Activated naive CD8-positive, alpha-beta T cell treated with anti-CD3 and anti-CD28 coated beads, Interleukin-2, amount 50 U/mL, for 24 hours (primary cell): ENCODE measurements around the gene NT5C3B.
"Not testable (repeated sequence)": the region's sequence is repeated elsewhere in the genome, so short reads cannot be mapped to it uniquely, and the experiment has no call there.

Experiments used
- ATAC-seq: fragments of 150-1000 bp; cut with Tn5 transposase; one replicate; pipeline ENCODE4 v1.10.0; 2021
- DNase-seq: peaks from one replicate; pipeline ENCODE4 v3.0.0; 2021
- H3K27ac Mint-ChIP-seq: one replicate; pipeline ENCODE4 v1.8.0; 2021; ENCODE audit warnings: mild to moderate bottlenecking, mixed read lengths
- H3K27me3 Mint-ChIP-seq: one replicate; pipeline ENCODE4 v1.8.0; 2021; ENCODE audit warnings: mixed read lengths
- H3K36me3 Mint-ChIP-seq: one replicate; pipeline ENCODE4 v1.8.0; 2021; ENCODE audit warnings: low read depth, mixed read lengths
- H3K4me1 Mint-ChIP-seq: one replicate; pipeline ENCODE4 v1.8.0; 2021; ENCODE audit warnings: mixed read lengths
- H3K4me3 Mint-ChIP-seq: one replicate; pipeline ENCODE4 v1.8.0; 2021; ENCODE audit warnings: mild to moderate bottlenecking, moderate library complexity, mixed read lengths
- H3K9me3 Mint-ChIP-seq: one replicate; pipeline ENCODE4 v1.8.0; 2021; ENCODE audit warnings: mixed read lengths

Gene NT5C3B

DNA sequence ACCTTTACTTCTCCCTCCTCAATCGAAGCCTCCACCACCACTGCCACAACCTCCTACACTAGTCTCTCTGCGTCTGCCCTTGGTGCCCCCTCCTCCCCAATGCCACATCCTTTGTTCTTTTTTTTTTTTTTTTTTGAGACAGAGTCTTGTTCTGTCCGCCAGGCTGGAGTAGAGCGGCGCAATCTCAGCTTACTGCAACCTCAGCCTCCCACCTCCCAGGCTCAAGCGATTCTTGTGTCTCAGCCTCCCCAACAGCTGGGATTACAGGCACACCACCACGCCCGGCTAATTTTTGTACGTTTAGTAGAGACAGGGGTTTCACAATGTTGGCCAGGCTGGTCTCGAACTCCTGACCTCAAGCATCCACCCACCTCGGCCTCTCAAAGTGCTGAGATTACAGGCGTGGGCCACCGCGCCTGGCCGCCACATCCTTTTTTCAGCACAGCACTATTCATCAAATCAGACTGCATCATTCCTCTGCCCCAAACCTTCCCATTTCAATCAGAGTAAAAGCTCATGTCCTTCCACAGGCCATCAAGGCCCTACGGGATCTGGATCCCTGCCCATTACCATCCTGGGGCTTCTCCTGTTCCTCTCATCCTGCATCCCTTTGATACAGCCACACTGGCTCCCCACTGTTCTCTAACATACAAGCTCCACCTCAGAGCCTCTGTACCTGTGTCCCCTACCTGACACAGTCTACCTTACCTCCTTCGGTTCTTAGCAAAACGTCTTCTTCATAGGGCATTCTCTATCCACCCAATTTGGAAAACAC is 27.2 kb upstream of the NT5C3B start:
- Mint-ChIP-seq H3K4me1 (peaks cover 37% of the 10 kb centered on the region), H3K36me3 (peaks cover 15% of the 10 kb centered on the region), H3K27me3 (no peaks in the 10 kb centered on the region), H3K9me3 (no peaks in the 10 kb centered on the region), H3K4me3 (no peak overlapping the region), H3K27ac (no peak overlapping the region)
- ATAC-seq (peak; percentile 29), DNase-seq (peak; percentile 50)

DNA sequence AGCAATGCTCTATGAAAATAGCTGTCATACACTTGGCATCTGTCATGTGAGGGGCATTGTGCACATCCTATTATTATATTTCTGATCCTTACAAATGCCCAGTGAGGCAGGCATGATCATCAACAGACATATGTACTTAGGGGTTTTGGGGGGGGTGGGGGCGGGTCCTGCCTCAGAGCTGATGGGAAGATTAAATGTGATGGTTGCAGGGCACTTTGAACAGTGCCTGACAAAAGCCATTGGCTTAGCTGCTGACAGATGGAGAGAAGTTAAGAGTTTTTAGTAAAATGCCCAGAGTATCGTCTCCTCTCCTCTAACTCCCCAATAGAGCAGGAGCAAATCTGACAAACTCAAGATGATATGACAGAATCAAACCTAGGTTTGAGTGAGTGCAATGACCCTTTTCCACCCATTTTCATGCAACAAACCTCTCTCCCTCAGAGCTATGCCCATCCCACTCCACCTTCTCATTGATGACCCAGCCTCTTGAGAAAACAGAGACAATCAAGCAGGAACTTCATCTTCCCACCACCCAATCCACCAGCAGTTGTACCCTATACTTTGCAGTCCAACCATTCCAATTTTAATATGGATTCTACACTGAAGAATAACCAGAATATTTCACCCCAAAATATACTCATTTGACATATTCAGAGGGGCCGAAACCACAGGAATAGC is 24.4 kb upstream of the NT5C3B start:
- Mint-ChIP-seq H3K4me1 (peaks cover 24% of the 10 kb centered on the region), H3K27ac (no peak overlapping the region), H3K4me3 (no peak overlapping the region), H3K27me3 (no peaks in the 10 kb centered on the region), H3K9me3 (no peaks in the 10 kb centered on the region), H3K36me3 (peaks cover 4% of the 10 kb centered on the region)
- ATAC-seq, result no peak
- DNase-seq, result no peak

DNA sequence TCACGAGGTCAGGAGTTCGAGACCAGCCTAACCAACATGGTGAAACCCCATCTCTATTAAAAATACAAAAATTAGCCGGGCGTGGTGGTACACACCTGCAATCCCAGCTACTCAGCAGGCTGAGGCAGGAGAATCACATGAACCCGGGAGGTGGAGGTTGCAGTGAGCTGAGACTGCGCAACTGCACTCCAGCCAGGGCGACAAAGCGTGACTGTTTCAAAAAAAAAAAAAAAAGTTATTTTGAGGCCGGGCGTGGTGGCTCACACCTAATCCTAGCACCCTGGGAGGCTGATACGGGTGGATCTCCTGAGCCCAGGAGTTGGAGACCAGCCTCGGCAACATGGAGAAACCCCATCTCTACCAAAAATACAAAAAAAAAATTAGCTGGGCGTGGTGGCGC is 15.3 kb upstream of the NT5C3B start:
- H3K36me3 Mint-ChIP-seq, result peaks cover 33% of the 10 kb centered on the region
- H3K27me3 Mint-ChIP-seq, H3K9me3 Mint-ChIP-seq, ATAC-seq, H3K4me3 Mint-ChIP-seq, H3K27ac Mint-ChIP-seq, DNase-seq: not testable (repeated sequence)
- H3K4me1 Mint-ChIP-seq, result peaks cover 22% of the 10 kb centered on the region

DNA sequence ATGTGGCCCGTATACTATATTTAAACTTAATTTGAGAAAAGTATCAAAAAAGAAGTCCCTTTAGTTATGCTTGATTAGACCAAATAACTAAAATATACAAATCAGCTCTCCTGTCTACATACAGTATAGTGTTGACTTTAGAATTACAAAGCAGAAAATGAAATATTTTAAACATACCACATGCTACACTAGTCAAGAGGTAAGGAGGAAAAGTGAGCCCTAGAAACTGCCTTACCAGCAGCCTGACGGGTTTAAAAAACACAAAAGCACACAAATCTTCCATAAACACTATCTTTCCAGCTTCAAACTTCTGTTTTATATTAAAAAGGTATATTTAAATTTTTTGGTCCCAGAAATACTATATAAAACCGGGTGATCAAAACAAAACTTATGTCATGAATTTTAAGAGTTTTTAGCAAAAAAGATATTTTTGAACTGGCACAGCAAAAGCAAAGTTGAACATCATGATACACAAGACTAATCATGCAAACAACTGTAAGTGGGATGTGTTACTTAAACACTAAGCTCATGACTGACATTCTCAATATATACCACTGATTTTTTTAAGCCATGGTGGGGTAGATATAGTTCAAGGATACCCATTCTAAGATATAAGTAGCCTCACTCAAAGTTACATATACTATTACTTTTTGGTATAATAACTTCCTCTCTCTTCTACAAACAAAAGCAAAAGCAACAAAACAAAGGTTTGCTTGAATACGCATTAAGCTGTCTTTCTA is 13.4 kb upstream of the NT5C3B start:
- Mint-ChIP-seq H3K4me3 (no peak overlapping the region), H3K27me3 (no peaks in the 10 kb centered on the region), H3K27ac (no peak overlapping the region), H3K4me1 (peaks cover 19% of the 10 kb centered on the region), H3K9me3 (no peaks in the 10 kb centered on the region), H3K36me3 (peaks cover 24% of the 10 kb centered on the region)
- DNase-seq (no peak), ATAC-seq (no peak)

DNA sequence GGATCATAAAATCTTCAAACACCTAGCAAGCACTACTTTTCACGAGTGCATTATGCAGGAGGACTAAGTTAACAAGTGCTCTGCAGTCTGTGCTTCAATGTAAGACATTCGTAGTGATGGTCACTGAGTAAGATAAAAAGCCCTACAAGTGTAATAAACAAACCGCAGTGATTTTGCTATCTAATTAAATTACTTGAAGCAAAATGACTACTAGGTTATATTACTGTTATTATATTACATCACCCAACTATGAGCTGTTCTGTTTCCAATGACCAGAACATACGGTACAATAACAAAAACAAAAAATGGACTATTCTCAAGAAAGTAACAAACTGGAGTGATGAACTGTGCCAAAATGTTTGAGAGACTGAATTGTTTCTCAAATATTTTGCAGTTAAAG is 12.8 kb upstream of the NT5C3B start:
- ATAC-seq, result no peak
- H3K27ac Mint-ChIP-seq, result no peak overlapping the region
- H3K4me1 Mint-ChIP-seq, result peaks cover 19% of the 10 kb centered on the region
- H3K36me3 Mint-ChIP-seq, result peaks cover 18% of the 10 kb centered on the region
- H3K4me3 Mint-ChIP-seq, result no peak overlapping the region
- no peaks in the 10 kb centered on the region for H3K9me3 Mint-ChIP-seq
- H3K27me3 Mint-ChIP-seq, result no peaks in the 10 kb centered on the region
- no peak for DNase-seq

DNA sequence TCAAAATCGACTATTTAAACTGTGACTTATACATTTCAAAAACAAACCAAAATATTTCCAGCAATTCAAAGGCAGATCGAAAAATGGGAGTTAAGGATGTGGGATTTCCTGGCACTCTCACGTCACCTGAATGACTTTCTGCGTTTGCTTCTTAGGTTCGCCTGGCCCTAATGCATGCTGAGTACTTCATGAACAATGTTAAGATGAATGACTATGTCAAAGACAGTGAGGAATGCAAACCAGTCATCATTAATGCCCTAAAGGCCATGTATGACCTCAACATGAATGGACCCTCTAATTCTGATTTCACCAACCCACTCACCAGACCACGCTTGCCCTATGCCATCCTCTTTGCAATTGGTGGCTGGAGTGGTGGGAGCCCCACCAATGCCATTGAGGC is 8.9 kb upstream of the NT5C3B start:
- Mint-ChIP-seq H3K4me1 (peaks cover 3% of the 10 kb centered on the region), H3K27ac (no peak overlapping the region), H3K36me3 (peaks cover 2% of the 10 kb centered on the region), H3K4me3 (no peak overlapping the region), H3K9me3 (no peaks in the 10 kb centered on the region), H3K27me3 (no peaks in the 10 kb centered on the region)
- DNase-seq (no peak), ATAC-seq (no peak)

DNA sequence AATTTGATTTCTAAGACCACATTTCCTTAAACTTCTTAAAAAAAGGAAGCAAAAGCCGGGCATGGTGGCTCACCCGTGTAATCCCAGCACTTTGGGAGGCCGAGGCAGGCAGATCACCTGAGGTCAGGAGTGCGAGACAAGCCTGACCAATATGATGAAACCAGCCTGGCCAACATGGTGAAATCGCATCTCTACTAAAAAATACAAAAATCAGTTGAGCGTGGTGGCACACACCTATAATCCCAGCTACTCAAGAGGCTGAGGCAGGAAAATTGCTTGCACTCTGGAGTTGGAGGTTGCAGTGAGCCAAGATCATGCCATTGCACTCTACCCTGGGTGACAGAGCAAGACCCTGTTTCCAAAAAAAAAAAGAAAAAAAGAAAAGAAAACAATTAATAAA is 4.7 kb upstream of the NT5C3B start:
- H3K27me3 Mint-ChIP-seq, H3K9me3 Mint-ChIP-seq, H3K4me3 Mint-ChIP-seq, H3K36me3 Mint-ChIP-seq, H3K27ac Mint-ChIP-seq, ATAC-seq, H3K4me1 Mint-ChIP-seq, DNase-seq: not testable (repeated sequence)

DNA sequence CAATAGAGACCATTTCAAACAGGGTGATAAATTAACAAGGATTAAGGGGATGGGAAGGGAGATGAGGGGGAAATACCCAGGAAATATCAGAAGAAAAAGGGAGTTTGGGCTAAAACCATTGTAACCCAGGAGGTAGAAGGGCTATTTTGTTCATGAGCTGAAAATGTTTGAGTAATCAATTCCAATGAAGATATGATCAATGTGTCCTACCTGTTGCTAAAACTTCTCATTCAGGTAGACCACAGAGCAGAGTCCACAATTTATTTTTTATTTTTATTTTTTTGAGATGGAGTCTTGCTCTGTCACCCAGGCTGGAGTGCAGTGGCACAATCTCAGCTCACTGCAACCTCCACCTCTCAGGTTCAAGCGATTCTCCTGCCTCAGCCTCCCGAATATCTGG is 3.4 kb upstream of the NT5C3B start:
- not testable (repeated sequence) for H3K9me3 Mint-ChIP-seq, H3K36me3 Mint-ChIP-seq, H3K4me3 Mint-ChIP-seq, ATAC-seq, DNase-seq, H3K27ac Mint-ChIP-seq, H3K27me3 Mint-ChIP-seq
- peaks cover 13% of the 10 kb centered on the region for H3K4me1 Mint-ChIP-seq

DNA sequence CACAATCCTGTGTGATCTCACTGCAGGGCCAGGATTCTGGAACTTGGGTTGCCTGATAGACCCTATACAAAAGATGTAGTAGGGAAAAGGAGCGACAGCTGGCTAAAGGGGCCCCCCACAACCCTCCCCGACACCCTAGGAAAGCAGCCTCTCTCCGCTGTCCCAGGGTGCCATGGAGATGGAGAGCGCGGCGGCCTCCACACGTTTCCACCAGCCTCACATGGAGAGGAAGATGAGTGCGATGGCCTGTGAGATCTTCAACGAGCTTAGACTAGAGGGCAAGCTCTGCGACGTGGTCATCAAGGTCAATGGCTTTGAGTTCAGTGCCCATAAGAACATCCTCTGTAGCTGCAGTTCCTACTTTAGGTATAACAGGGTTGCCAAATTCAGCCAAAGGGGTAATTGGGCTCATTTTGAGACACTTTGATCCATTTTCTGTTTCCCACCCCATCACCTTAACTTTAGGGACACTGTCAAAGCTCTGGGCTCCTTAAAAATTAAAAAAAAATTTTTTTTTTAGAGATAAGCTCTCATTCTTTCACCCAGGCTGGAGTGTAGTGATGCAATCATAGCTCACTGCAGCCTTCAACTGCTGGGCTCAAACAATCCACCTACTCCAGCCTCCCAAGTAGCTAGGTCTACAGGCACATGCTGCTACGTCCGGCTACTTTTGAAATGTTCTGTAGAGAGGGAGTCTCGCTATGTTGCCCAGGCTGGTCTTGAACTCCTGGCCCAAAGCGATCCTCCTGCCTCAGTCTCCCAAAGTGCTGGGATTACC is 1.9 kb upstream of the NT5C3B start, which contains the start of gene KLHL10:
Gene KLHL10 (plus strand): TSS at position 65 of the 778 bp plus-strand sequence. CDS start 108 bp downstream, at position 173.
- peak within 1 kb of the TSS; percentile 56 for H3K27ac Mint-ChIP-seq

DNA sequence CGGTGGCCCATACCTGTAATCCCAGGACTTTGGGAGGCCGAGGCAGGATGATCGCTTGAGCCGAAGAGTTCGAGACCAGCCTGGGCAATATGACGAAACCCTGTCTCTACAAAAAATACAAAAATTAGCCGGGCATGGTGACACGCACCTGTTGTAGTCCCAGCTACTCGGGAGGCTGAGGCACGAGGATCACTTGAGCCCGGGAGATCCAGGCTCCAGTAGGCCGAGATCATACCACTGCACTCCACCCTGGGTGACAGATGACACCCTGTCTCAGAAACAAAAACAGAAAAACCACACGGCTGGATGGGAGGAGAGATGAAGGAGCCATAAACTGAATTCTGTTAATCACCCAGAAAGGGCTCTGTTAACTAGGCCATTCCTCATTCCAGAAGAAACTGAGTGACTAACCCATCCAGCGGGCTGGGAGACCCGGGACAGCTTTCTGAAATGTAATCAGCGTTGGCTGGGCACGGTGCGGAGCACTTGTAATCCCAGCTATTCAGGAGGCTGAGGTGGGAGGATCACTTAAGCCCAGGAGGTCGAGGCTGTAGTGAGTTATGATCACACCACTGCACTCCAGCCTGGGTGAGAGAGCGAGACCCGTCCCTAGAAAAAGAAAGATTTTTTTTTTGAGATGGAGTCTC is 641 bp upstream of the NT5C3B start:
- DNase-seq, result no peak
- peak overlapping the region; percentile 86 for H3K4me3 Mint-ChIP-seq
- peaks cover 7% of the 10 kb centered on the region for H3K36me3 Mint-ChIP-seq
- peak overlapping the region; percentile 56 for H3K27ac Mint-ChIP-seq
- ATAC-seq, result no peak
- H3K4me1 Mint-ChIP-seq, result peaks cover 13% of the 10 kb centered on the region
- peaks cover 3% of the 10 kb centered on the region for H3K27me3 Mint-ChIP-seq
- H3K9me3 Mint-ChIP-seq, result no peaks in the 10 kb centered on the region

More for the DNA sequence above, 1.9 kb upstream of the NT5C3B start, which contains the start of gene KLHL10:
- Mint-ChIP-seq H3K4me1 (peaks cover 13% of the 10 kb centered on the region), H3K36me3 (peaks cover 5% of the 10 kb centered on the region), H3K4me3 (peak within 1 kb of the TSS; percentile 86), H3K9me3 (no peaks in the 10 kb centered on the region), H3K27me3 (peaks cover 3% of the 10 kb centered on the region)
- DNase-seq (no peak), ATAC-seq (no peak)

DNA sequence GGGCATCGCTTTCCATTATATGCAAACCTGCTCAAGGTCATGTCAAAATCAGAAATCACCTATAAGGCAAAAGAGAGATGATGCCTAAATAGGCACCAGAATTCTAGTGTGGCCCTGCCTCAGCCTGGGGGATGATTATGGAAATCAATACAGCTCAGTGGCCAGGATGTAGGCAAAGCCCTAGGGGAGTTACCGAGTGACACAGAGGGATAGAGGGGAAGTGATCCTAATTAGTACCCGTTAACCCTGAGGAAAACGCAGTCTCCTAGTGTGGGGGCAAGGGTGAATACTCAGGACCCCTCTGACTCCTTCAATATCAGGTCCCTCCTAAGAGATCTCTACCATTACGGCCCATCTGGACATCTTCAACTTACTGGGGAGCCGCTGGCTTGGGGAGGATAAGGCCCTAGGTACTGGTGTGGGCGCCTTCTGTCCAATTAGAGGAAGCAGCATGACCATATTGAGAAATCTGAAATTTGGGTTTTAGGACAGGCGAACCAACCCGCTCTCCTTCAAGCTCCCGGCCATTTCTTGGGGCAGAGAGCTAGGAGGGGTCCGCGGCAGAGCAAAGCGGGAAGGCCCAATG is 725 bp downstream of the NT5C3B start:
- no peak for DNase-seq
- ATAC-seq, result peak; percentile 35
- no peaks in the 10 kb centered on the region for H3K9me3 Mint-ChIP-seq

DNA sequence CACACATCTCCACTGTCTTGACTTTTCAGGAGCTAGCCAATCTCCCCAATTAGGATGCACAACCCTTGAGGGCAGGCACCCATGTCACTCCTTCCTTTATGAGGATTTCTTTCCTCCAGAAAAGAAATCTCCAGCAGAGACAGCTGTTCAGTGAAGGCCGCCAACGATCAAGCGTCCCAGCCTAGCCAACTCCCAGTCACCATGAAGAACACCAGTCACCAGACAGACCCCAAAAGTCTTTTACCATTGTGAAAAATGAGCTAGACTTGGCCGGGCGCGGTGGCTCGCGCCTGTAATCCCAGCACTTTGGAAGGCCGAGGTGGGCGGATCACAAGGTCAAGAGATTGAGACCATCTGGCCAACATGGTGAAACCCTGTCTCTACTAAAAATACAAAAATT is 6.1 kb downstream of the NT5C3B start:
- peaks cover 10% of the 10 kb centered on the region for H3K36me3 Mint-ChIP-seq
- DNase-seq, H3K4me1 Mint-ChIP-seq, H3K4me3 Mint-ChIP-seq, H3K9me3 Mint-ChIP-seq, H3K27me3 Mint-ChIP-seq, ATAC-seq, H3K27ac Mint-ChIP-seq: not testable (repeated sequence)

More for the DNA sequence above, 725 bp downstream of the NT5C3B start:
- Mint-ChIP-seq H3K4me3 (peak overlapping the region; percentile 86), H3K4me1 (peaks cover 13% of the 10 kb centered on the region), H3K27ac (peak overlapping the region; percentile 81), H3K27me3 (peaks cover 3% of the 10 kb centered on the region), H3K36me3 (peaks cover 7% of the 10 kb centered on the region)

DNA sequence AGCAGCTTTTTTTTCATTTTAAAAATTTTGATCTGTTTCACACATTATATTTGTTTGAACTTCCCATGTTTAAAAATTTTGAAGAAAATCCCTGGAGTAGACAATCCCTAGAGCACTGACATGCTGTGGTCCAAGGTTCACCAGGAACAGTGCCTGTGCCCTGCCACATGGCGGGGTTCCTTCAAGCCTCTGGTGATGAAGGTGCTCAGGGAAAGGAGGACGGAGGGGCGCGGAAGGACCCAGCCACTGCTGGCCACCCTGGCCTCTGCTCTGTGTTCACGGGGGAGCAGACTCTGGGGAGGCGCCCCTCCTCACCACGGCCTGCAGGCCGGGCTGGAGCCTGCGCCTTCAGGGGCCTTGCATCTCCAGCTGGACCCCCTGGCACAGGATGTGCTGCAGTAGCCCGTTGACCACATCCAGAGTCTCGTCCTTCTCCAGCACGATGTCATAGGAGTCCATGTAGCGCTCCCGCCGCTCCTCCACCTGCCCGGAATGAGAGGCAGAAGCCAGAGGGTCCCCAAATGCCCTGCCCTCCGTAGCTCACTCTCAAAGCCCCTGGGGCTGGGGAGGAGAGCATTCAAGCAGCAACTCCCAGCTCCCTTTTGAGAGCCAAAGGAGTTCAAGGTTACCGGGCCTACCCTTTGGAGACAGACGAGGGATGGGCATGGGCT is 10.7 kb downstream of the NT5C3B start:
- DNase-seq, result no peak
- H3K9me3 Mint-ChIP-seq, result no peaks in the 10 kb centered on the region
- H3K27ac Mint-ChIP-seq, result no peak overlapping the region
- no peak for ATAC-seq
- H3K4me1 Mint-ChIP-seq, result no peaks in the 10 kb centered on the region
- no peaks in the 10 kb centered on the region for H3K27me3 Mint-ChIP-seq
- peaks cover 4% of the 10 kb centered on the region for H3K36me3 Mint-ChIP-seq
- no peak overlapping the region for H3K4me3 Mint-ChIP-seq
